HUES6 (cell line): ENCODE data around the gene HAGHL.
"Not testable (repeated sequence)": the region's sequence is repeated elsewhere in the genome, so short reads cannot be mapped to it uniquely, and the experiment has no call there.

ENCODE experiments used
- H3K27ac ChIP-seq: 2 replicates; pipeline ENCODE4 v1.7.0; 2013; ENCODE audit warnings: low read depth, mild to moderate bottlenecking, low read length, inconsistent platforms
- H3K27me3 ChIP-seq: 2 replicates; pipeline ENCODE4 v1.6.1; 2013; ENCODE audit warnings: low read length; ENCODE audit not compliant: control insufficient read depth, insufficient read depth
- H3K36me3 ChIP-seq: 2 replicates; pipeline ENCODE4 v1.6.1; 2013; ENCODE audit warnings: low read length; ENCODE audit not compliant: control insufficient read depth, insufficient read depth
- H3K4me1 ChIP-seq: 2 replicates; pipeline ENCODE4 v1.6.1; 2013; ENCODE audit warnings: low read length; ENCODE audit not compliant: control insufficient read depth, insufficient read depth
- H3K4me3 ChIP-seq: 2 replicates; pipeline ENCODE4 v1.5.1; 2013; ENCODE audit warnings: low read depth, low read length
- H3K9ac ChIP-seq: one replicate; pipeline ENCODE4 v1.6.1; 2013; ENCODE audit warnings: mild to moderate bottlenecking, low read length
- H3K9me3 ChIP-seq: 2 replicates; pipeline ENCODE4 v1.6.1; 2013; ENCODE audit warnings: low read depth, low read length; ENCODE audit not compliant: control insufficient read depth, insufficient read depth

The HAGHL gene

DNA sequence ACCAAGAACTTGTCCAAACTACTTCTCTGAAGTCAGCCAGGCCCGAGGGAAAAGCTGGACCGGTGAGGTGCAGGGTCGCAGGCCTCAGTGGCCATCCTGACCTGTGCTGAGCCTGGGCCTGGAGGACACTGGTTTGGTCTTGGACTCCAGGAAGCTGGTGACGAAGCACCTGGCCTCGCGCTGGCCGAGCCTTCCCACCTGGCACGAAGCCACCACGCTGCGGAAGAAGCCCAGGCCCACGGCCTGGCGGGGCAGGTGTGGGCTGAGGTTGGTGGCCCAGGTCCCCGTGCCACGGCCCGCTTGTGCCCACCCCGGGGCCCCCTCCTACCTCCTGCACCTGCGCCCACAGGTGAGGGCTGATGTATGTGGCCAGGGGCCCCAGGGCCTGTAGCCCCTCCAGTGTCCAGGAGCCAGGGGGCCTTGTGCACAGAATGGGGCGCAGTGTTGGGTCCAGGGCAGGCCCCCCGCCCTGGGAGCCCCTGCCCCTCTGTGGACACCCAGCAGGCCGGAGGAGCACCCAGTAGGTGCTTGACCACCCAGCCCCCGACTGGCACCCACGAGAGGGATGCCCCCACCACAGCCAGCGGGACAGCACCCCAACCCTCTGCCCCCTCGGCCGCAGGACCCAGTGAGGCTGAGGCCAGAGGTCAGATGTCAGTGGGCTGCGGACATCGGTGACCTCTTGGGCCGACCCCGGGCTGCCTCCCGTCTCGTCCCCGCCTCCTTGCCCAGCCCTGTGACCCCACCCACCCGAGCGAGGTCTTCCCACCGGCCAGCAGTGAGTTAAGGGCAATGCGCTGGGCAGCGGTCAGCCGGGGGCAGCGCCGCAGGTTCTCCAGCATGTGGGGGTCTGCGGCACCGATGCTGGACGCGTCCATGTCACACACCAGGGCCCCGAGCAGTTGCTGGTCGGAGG is 47.4 kb downstream of the HAGHL start:
- Histone ChIP-seq H3K27me3 (no peaks in the 10 kb centered on the region), H3K9ac (no peak overlapping the region), H3K4me1 (no peaks in the 10 kb centered on the region; the same call in 1 of the 2 replicates), H3K4me3 (no peak overlapping the region), H3K36me3 (no peaks in the 10 kb centered on the region), H3K27ac (no peak overlapping the region), H3K9me3 (no peaks in the 10 kb centered on the region)

DNA sequence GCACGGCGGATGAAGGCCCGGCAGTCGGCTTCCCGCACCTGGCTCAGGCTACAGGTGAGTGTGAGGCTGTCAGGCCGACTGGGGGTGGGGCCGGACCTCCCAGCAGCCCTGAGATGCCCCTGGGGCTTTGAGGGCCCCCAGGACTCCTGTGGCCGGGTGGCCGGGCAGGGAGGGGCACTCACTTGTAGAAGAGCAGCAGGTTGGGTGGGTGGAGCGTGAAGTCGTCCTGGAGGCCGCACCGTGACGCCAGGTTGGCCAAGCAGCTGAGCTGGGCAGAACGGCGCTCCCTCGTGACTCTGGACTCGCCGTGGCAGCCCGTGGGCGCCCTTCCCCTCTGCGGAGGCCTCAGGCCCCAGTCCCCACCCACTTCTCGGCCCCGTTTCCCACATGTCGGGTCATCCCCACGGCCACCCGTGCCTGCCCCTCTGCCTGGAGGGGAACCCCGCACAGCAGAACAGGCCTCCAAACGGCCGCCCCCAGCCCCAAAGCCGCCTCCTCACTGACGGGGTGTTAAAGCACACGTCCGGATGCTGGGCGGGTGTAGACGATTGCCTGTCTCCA is 48.4 kb downstream of the HAGHL start:
- H3K4me3 ChIP-seq: no peak overlapping the region
- no peaks in the 10 kb centered on the region for H3K9me3 ChIP-seq
- H3K27ac ChIP-seq: no peak overlapping the region
- no peaks in the 10 kb centered on the region for H3K27me3 ChIP-seq
- no peaks in the 10 kb centered on the region for H3K4me1 ChIP-seq
- H3K9ac ChIP-seq: no peak overlapping the region
- no peaks in the 10 kb centered on the region for H3K36me3 ChIP-seq

- not testable (repeated sequence) for H3K27ac ChIP-seq, H3K9ac ChIP-seq, H3K4me1 ChIP-seq, H3K4me3 ChIP-seq, H3K27me3 ChIP-seq, H3K36me3 ChIP-seq, H3K9me3 ChIP-seq
These were observed 49.4 kb downstream of the HAGHL start for GRCh38 chr16:776298-776697.

- H3K4me3 ChIP-seq: no peak overlapping the region
- H3K27ac ChIP-seq: no peak overlapping the region
- no peaks in the 10 kb centered on the region for H3K9me3 ChIP-seq
- H3K27me3 ChIP-seq: no peaks in the 10 kb centered on the region
- no peaks in the 10 kb centered on the region for H3K4me1 ChIP-seq
- no peak overlapping the region for H3K9ac ChIP-seq
- H3K36me3 ChIP-seq: no peaks in the 10 kb centered on the region
These were observed 49.9 kb downstream of the HAGHL start for GRCh38 chr16:776824-777223.

DNA sequence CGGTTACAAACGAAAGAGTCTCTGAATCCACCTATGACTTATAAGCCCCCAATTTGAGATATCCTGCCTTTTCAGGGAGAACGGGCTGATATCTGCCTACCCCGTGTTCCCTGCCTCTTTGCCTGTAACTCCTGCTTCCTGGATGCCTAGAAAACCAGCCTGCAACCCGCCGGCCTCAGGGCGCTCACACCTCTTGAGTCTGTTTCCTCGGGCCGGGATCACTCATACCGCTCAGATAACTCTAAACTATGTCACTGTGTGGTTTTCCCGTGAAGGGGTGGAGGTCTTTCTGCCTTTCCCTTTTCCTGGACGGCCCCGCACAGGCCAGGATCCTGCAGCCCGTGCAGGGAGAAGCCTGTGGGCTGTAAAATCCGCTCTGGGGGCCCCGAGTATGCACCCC is 50.9 kb downstream of the HAGHL start:
- no peak overlapping the region for H3K4me3 ChIP-seq
- no peak overlapping the region for H3K9ac ChIP-seq
- H3K27me3 ChIP-seq: no peaks in the 10 kb centered on the region
- no peak overlapping the region for H3K27ac ChIP-seq
- no peaks in the 10 kb centered on the region for H3K36me3 ChIP-seq
- no peaks in the 10 kb centered on the region for H3K9me3 ChIP-seq
- no peaks in the 10 kb centered on the region for H3K4me1 ChIP-seq

DNA sequence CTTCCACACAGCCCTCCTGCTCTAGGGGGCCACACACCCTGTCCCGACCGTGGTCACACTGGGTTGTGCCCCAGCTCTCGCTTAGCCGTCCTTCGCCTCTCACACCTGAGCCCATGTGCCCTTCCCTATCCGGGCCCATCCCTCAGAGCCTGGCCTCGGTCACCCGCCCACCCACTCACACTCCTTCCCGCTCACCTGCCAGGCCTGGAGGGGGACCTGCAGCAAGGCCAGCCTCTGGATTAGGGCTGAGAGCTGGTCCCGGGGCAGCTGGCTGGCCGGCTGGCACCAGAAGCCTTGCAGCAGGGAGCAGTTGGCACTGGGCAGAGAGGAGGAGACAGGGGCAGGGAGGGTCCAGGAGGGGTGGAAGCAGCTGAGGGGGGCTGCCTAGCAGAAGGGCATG is 51.5 kb downstream of the HAGHL start:
- Histone ChIP-seq H3K27ac (no peak overlapping the region), H3K4me3 (no peak overlapping the region), H3K9ac (no peak overlapping the region), H3K9me3 (no peaks in the 10 kb centered on the region), H3K27me3 (no peaks in the 10 kb centered on the region), H3K4me1 (no peaks in the 10 kb centered on the region), H3K36me3 (no peaks in the 10 kb centered on the region)

GRCh38 chr16:778909-779527 is 52.1 kb downstream of the HAGHL start:
- Histone ChIP-seq H3K4me3 (no peak overlapping the region), H3K27ac (no peak overlapping the region), H3K9me3 (no peaks in the 10 kb centered on the region), H3K36me3 (no peaks in the 10 kb centered on the region), H3K9ac (no peak overlapping the region), H3K4me1 (no peaks in the 10 kb centered on the region), H3K27me3 (no peaks in the 10 kb centered on the region)
